CD4-positive, alpha-beta T cell (primary cell): ENCODE data around the gene JUN. TPM values are rescaled to one million over a fixed set of nuclear protein-coding genes. Genes with fewer than 3 reads are reported as not detected.
A peak's percentile ranks its signal among the peaks of the same experiment; 100 is the strongest.

Experiments
- ATAC-seq: fragments of 200-7000 bp; cut with Tn5 transposase; one replicate; pipeline ENCODE4 v1.10.0; 2022; ENCODE audit warnings: mild to moderate bottlenecking; ENCODE audit not compliant: poor library complexity
- CTCF ChIA-PET: fragments of 350-600 bp; sonication (Branson Sonifier 250); formaldehyde crosslinking; loops from one replicate; lab custom pipeline; 2021; ENCODE audit warnings: antibody characterized with exemption, inconsistent platforms; lab: Charles Lee
- POLR2A ChIA-PET: fragments of 350-600 bp; sonication (Branson Sonifier 250); formaldehyde crosslinking; loops from one replicate; lab custom pipeline; 2021; ENCODE audit warnings: antibody characterized with exemption, inconsistent platforms; lab: Charles Lee
- DNase-seq, 14 experiments: peaks; one replicate each; pipeline ENCODE4 v3.0.0-alpha.2; 2013 to 2020; ENCODE audit warnings: mixed read lengths in 2 of 14
- H3K27ac ChIP-seq, 2 donors: one replicate each; pipeline versions ENCODE4 v1.5.1 to v1.7.0; 2013; ENCODE audit warnings: low read length in 2 of 2, low read depth in 1 of 2, mild to moderate bottlenecking in 1 of 2
- H3K27me3 ChIP-seq, 2 experiments: 1 replicate in 1 of 2; 2 replicates in 1 of 2; pipeline versions ENCODE4 v1.6.1 to v1.7.0; 2013; ENCODE audit warnings: low read length in 2 of 2, control low read depth in 1 of 2, mild to moderate bottlenecking in 1 of 2, moderate library complexity in 1 of 2; ENCODE audit not compliant: insufficient read depth in 2 of 2, control insufficient read depth in 1 of 2
- H3K36me3 ChIP-seq: one replicate; pipeline ENCODE4 v1.6.1; 2013; ENCODE audit warnings: low read length, control low read depth; ENCODE audit not compliant: insufficient read depth
- H3K4me1 ChIP-seq: one replicate; pipeline ENCODE4 v1.6.1; 2013; ENCODE audit warnings: low read length, control low read depth; ENCODE audit not compliant: insufficient read depth
- H3K4me3 ChIP-seq: one replicate; pipeline ENCODE4 v1.5.1; 2013; ENCODE audit warnings: mild to moderate bottlenecking, low read length, moderate library complexity
- H3K9me3 ChIP-seq, 2 experiments: 1 replicate in 1 of 2; 2 replicates in 1 of 2; pipeline versions ENCODE4 v1.6.1 to v1.7.0; 2013; ENCODE audit warnings: low read length in 2 of 2, mild to moderate bottlenecking in 2 of 2, control low read depth in 1 of 2, moderate library complexity in 1 of 2; ENCODE audit not compliant: control insufficient read depth in 1 of 2, insufficient read depth in 1 of 2
- H3K27ac Mint-ChIP-seq: one replicate; pipeline ENCODE4 v1.8.0; 2020; ENCODE audit warnings: mixed read lengths
- H3K27me3 Mint-ChIP-seq: one replicate; pipeline ENCODE4 v1.8.0; 2021; ENCODE audit warnings: mixed read lengths
- H3K36me3 Mint-ChIP-seq: one replicate; pipeline ENCODE4 v1.8.0; 2021; ENCODE audit warnings: low read depth, mixed read lengths
- H3K4me1 Mint-ChIP-seq: one replicate; pipeline ENCODE4 v1.8.0; 2021; ENCODE audit warnings: low read depth, mixed read lengths
- H3K4me3 Mint-ChIP-seq: one replicate; pipeline ENCODE4 v1.8.0; 2020; ENCODE audit warnings: mild to moderate bottlenecking, mixed read lengths
- H3K9me3 Mint-ChIP-seq: one replicate; pipeline ENCODE4 v1.8.0; 2020; ENCODE audit warnings: mixed read lengths
- CTCF ChIP-seq: fragments of 200-600 bp; IDR thresholded peaks from one replicate; pipeline ENCODE4 v1.8.0; 2022; ENCODE audit warnings: antibody characterized with exemption, mild to moderate bottlenecking
- intact Hi-C, 2 experiments: fragments of 100-400 bp; cut with DNase I in 1 of 2; cut with micrococcal nuclease in 1 of 2; formaldehyde crosslinking; loops; one replicate each; pipeline versions ENCODE4 v1.15.1 to v1.9.0; 2023 to 2025; cut with DNase I, micrococcal nuclease
- total RNA-seq, 174 experiments: library from RNA in 2 of 174; stranded (reverse) in 2 of 174; gene quantifications; one replicate each; pipeline ENCODE4 v1.2.3 and lab custom pipeline; 2021 to 2026

Gene JUN
- total RNA-seq, 2 experiments from 2014 or later, result 585 to 588 TPM

DNA sequence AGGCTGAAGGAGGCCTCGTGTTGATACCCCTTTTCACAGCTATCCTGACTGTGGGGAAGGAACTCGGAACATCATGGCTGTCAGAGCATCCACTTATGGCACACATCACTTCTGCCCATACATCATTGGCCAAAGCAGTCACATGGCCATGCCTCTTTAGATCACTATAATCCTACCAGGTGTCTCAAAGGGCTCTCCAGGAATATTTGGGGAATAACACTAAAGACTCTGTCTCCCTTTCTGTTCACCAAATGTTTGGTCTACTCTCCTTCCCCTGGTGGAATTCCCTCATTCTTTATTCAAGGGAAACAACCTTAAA, 3.0 kb upstream of the JUN start:
- Mint-ChIP-seq H3K4me1 (peaks cover 60% of the 10 kb centered on the region), H3K27me3 (peaks cover 8% of the 10 kb centered on the region), H3K9me3 (peaks cover 7% of the 10 kb centered on the region), H3K36me3 (peaks cover 64% of the 10 kb centered on the region), H3K4me3 (peak overlapping the region; percentile 95), H3K27ac (peak overlapping the region; percentile 94)
- no peaks in the 10 kb centered on the region for H3K36me3 ChIP-seq
- intact Hi-C loops, result loop anchor here in 1 of 2 experiments (10.0 kb wide), 1 partner anchor 238 kb away; no protein-coding TSS in a partner anchor
- TF ChIP-seq CTCF, result no peak
- H3K9me3 ChIP-seq, result peaks cover 0 to 12% of the 10 kb centered on the region in 2 experiments
- ChIA-PET CTCF (interaction anchor here (1.9 kb wide), 1 partner anchor 11 kb away, joined by 4 read pairs; no protein-coding TSS in a partner anchor), POLR2A (interaction anchor here (1.2 to 6.3 kb wide), 3 partner anchors 26 to 106 kb away, joined by 3 to 41 read pairs (median 30); no protein-coding TSS in a partner anchor)
- no peaks in the 10 kb centered on the region for H3K27me3 ChIP-seq
- ATAC-seq, result no peak
- no peak overlapping the region for H3K27ac ChIP-seq
- peaks cover 30% of the 10 kb centered on the region for H3K4me1 ChIP-seq
- no peak for DNase-seq
- H3K4me3 ChIP-seq, result no peak overlapping the region

DNA sequence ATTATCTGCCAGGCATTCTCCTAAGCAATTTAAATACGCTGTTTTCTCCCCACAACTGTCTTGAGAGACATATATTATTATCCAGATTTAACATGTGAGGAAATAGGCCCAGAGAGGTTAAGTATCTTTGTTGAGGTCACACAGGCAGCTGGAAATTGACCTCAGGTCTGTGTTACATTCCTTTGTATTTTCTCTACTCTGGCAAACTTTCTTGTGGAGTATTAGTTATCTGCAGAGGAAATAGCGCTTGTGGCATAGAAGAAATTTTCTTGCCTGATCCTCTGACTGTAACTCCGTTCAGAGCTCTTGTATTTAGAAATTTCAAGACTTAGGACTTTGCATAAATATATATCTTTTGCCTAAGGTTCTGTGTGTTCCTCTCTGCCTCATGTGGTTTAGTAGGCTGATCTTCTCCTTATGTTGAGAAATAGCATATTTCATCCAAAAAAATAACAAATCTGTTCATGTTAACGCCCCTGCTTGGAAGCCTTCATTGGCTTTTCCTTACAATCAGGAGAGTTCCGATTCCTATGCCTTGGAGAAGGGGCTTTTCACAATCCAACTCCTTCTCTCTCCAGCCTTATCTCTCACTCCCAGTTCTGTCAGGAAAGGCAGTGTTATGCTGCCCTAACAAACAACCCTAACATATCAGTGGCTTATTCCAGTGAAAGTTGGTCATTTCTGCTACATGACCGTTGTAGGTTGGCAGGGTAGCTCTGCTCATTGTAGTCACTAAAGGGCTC, 2.5 kb upstream of the JUN start:
- Mint-ChIP-seq H3K4me3 (peak overlapping the region; percentile 95), H3K27ac (peak overlapping the region; percentile 94), H3K36me3 (peaks cover 67% of the 10 kb centered on the region), H3K9me3 (peaks cover 7% of the 10 kb centered on the region), H3K27me3 (peaks cover 11% of the 10 kb centered on the region), H3K4me1 (peaks cover 59% of the 10 kb centered on the region)
- ChIA-PET CTCF (interaction anchor here (0.9 to 1.5 kb wide), 2 partner anchors 30 to 32 kb away, joined by 3 to 4 read pairs; no protein-coding TSS in a partner anchor), POLR2A (interaction anchor here (1.1 to 6.3 kb wide), 8 partner anchors 8 to 912 kb away, joined by 3 to 53 read pairs (median 30); no protein-coding TSS in a partner anchor)
- Histone ChIP-seq H3K27ac (peak overlapping the region; percentile 99), H3K9me3 (peaks cover 0 to 16% of the 10 kb centered on the region in 2 experiments), H3K36me3 (no peaks in the 10 kb centered on the region), H3K27me3 (no peaks in the 10 kb centered on the region), H3K4me3 (no peak overlapping the region), H3K4me1 (peaks cover 35% of the 10 kb centered on the region)
- DNase-seq (no peak), ATAC-seq (no peak)
- TF ChIP-seq CTCF, result no peak
- intact Hi-C loops, result loop anchor here in 1 of 2 experiments (10.0 kb wide), 1 partner anchor 238 kb away; no protein-coding TSS in a partner anchor

- CTCF ChIA-PET, result interaction anchor here (0.6 to 1.5 kb wide), 7 partner anchors 27 to 280 kb away, joined by 3 to 7 read pairs (median 3); no protein-coding TSS in a partner anchor
- Histone ChIP-seq H3K27me3 (no peaks in the 10 kb centered on the region), H3K4me3 (peak overlapping the region; percentile 70), H3K36me3 (no peaks in the 10 kb centered on the region), H3K27ac (peak overlapping the region; percentile 99), H3K4me1 (peaks cover 36% of the 10 kb centered on the region), H3K9me3 (peaks cover 0 to 16% of the 10 kb centered on the region in 2 experiments)
- H3K36me3 Mint-ChIP-seq, result peaks cover 62% of the 10 kb centered on the region
- peak overlapping the region; percentile 95 for H3K4me3 Mint-ChIP-seq
- DNase-seq (peak in 13 of 14 experiments; percentile 9 to 79 (median 25)), ATAC-seq (no peak)
- H3K9me3 Mint-ChIP-seq, result peaks cover 7% of the 10 kb centered on the region
- H3K27ac Mint-ChIP-seq, result peak overlapping the region; percentile 94
- POLR2A ChIA-PET, result interaction anchor here (0.6 to 6.3 kb wide), 20 partner anchors 9 to 913 kb away, joined by 3 to 53 read pairs (median 5); partner anchors contain the start of genes FGGY and MYSM1
- intact Hi-C loops, result loop anchor here (1.0 to 10.0 kb wide), 8 partner anchors 27 to 913 kb away; partner anchors contain the start of gene FGGY (in 2 of the 2)
- H3K27me3 Mint-ChIP-seq, result peaks cover 11% of the 10 kb centered on the region
- TF ChIP-seq CTCF, result no peak
- peaks cover 51% of the 10 kb centered on the region for H3K4me1 Mint-ChIP-seq
Measured at GRCh38 chr1:58785442-58786058, 1.7 kb upstream of the JUN start.
